ENCODE results near the gene OR2T34.
"Not testable (repeated sequence)": the region's sequence is repeated elsewhere in the genome, so short reads cannot be mapped to it uniquely, and the experiment has no call there.

OR2T34 gene

DNA sequence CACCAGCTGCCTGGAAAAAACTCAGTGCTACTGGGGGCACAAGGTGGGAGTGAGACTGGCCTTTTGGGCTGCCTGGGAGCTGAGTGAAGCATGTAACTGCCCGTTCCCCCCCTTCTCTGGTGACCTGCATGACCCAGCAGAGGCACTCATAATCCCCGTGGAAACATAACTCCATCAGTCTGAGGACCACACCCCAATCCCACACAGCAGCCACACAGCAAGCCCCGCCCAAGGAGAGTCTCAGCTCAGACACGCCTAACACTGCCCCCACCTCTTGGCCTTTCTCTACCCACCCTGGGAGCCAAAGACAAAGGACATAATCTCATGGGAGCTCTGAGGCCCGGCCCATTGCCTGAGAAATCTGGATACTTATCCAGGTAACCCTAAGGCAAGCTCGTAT is 23.5 kb downstream of the OR2T34 start:
- DNase-seq = not testable (repeated sequence)

DNA sequence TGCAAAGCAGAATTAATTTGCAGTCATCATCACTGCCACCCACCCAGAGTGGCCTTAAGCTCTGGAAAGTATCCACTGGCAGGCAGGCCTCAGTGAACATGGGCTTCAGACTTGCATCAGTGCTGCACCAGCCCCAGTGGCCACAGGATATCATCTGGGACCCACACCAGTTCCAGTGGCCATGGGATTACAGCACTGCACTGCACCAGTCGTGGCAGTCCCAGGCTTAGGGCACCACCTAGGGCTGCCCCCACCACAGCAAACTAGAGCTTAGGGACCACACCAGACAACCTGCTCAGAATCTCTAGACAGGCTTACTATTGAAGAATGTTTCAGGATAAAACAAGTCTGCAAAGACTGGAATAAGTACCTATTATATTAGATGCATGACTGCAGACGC is 27.2 kb downstream of the OR2T34 start:
- DNase-seq = not testable (repeated sequence)

GRCh38 chr1:248537449-248537848 is 37.1 kb downstream of the OR2T34 start:
- not testable (repeated sequence) for DNase-seq

All from OCI-M1 (cell line).